GM12878 (cell line): ENCODE results near the gene COL4A4. TPM values are rescaled to one million over a fixed set of nuclear protein-coding genes. Genes with fewer than 3 reads are reported as not detected.

Source experiments
- ATAC-seq: fragments of 200-7000 bp; cut with Tn5 transposase; 3 replicates; pipeline ENCODE4 v1.9.1; 2020; ENCODE audit warnings: mild to moderate bottlenecking, moderate library complexity
- BruUV-seq: library from RNA; stranded (reverse); fragments of 400-500 nt; replicated peaks from 2 replicates; lab custom pipeline; 2021; lab: Mats Ljungman, UMichigan
- CTCF ChIA-PET: fragments of 300-600 bp; sonication (Branson Sonifier 250); formaldehyde crosslinking; extraction: SDS; loops from one replicate; lab custom pipeline; 2021; ENCODE audit warnings: inconsistent platforms; lab: Yijun Ruan, JAX
- POLR2A ChIA-PET: fragments of 350-600 bp; formaldehyde crosslinking; extraction: SDS; loops from one replicate; lab custom pipeline; 2021; ENCODE audit warnings: inconsistent platforms; lab: Charles Lee
- RAD21 ChIA-PET: fragments of 300-600 bp; sonication (Branson Sonifier 250); formaldehyde crosslinking; loops from one replicate; lab custom pipeline; 2023; ENCODE audit warnings: antibody characterized with exemption; ENCODE audit not compliant: unreplicated experiment; lab: Charles Lee
- SMC1A ChIA-PET: fragments of 300-600 bp; sonication (Branson Sonifier 250); formaldehyde crosslinking; loops from one replicate; lab custom pipeline; 2023; ENCODE audit not compliant: unreplicated experiment, uncharacterized antibody; lab: Charles Lee
- DNase-seq: peaks from one replicate; pipeline ENCODE4 v3.0.0-alpha.2; 2011; ENCODE audit warnings: low read depth, low spot score
- FAIRE-seq: peaks from 3 replicates; lab custom pipeline; 2011; peaks lifted over from hg19 to GRCh38; lab: Jason Lieb, UNC
- H2AFZ ChIP-seq: 2 replicates; pipeline ENCODE4 v1.6.0; 2011; ENCODE audit warnings: low read depth, low read length, control low read depth; ENCODE audit not compliant: control insufficient read depth
- H3K27ac ChIP-seq: 2 replicates; pipeline ENCODE4 v1.5.1; 2011; ENCODE audit warnings: control low read depth; ENCODE audit not compliant: control insufficient read depth, insufficient read depth
- H3K27me3 ChIP-seq, 2 experiments: replicated peaks in 1 of 2; 2 replicates each; pipeline versions ENCODE4 v1.6.0 to v1.6.1; 2011; ENCODE audit warnings: low read length in 1 of 2; ENCODE audit not compliant: control insufficient read depth in 2 of 2, insufficient read depth in 2 of 2
- H3K36me3 ChIP-seq, 2 experiments: 2 replicates each; pipeline ENCODE4 v1.5.1; 2011; ENCODE audit warnings: low read length in 1 of 2; ENCODE audit not compliant: control insufficient read depth in 2 of 2, insufficient read depth in 2 of 2
- H3K4me1 ChIP-seq: 2 replicates; pipeline ENCODE4 v1.6.1; 2011; ENCODE audit warnings: mild to moderate bottlenecking, low read length, moderate library complexity, mixed read lengths; ENCODE audit not compliant: control insufficient read depth, insufficient read depth
- H3K4me2 ChIP-seq: 2 replicates; pipeline ENCODE4 v1.6.0; 2011; ENCODE audit warnings: control low read depth; ENCODE audit not compliant: control insufficient read depth, insufficient read depth
- H3K4me3 ChIP-seq: fragments of 200-600 bp; sonication (generic); 2 replicates; pipeline ENCODE4 v1.5.1; 2016
- H3K79me2 ChIP-seq: 2 replicates; pipeline ENCODE4 v1.6.0; 2011; ENCODE audit warnings: low read length; ENCODE audit not compliant: control insufficient read depth, insufficient read depth
- H3K9ac ChIP-seq: 2 replicates; pipeline ENCODE4 v1.8.0; 2011; ENCODE audit warnings: low read length, control low read depth, mixed read lengths; ENCODE audit not compliant: control insufficient read depth, insufficient read depth
- H3K9me3 ChIP-seq: replicated peaks from 3 replicates; pipeline ENCODE4 v1.5.1; 2011; ENCODE audit warnings: mild to moderate bottlenecking, low read length; ENCODE audit not compliant: control insufficient read depth, insufficient read depth
- H4K20me1 ChIP-seq: 2 replicates; pipeline ENCODE4 v1.6.0; 2011; ENCODE audit not compliant: control insufficient read depth, insufficient read depth
- CHD2 ChIP-seq: IDR thresholded peaks from 2 replicates; pipeline ENCODE4 v1.6.1; 2011; ENCODE audit warnings: low read depth, low read length, improper control_type of control experiment, borderline replicate concordance
- ETV6 ChIP-seq, 2 experiments: fragments of 450-650 bp in 1 of 2; IDR thresholded peaks in 1 of 2; conservative IDR thresholded peaks in 1 of 2; 2 replicates each; pipeline ENCODE4 v1.6.1; 2014; ENCODE audit warnings: antibody characterized with exemption in 1 of 2, borderline replicate concordance in 1 of 2, low read depth in 1 of 2, mild to moderate bottlenecking in 1 of 2, moderate library complexity in 1 of 2
- FOXK2 ChIP-seq: fragments of 450-650 bp; IDR thresholded peaks from 2 replicates; pipeline ENCODE4 v1.6.1; 2017; ENCODE audit warnings: mild to moderate bottlenecking, moderate library complexity
- GABPA ChIP-seq: IDR thresholded peaks from 2 replicates; pipeline ENCODE4 v1.6.1; 2014; ENCODE audit warnings: antibody characterized with exemption, low read depth, mild to moderate bottlenecking, inconsistent platforms
- HDAC6 ChIP-seq: fragments of 200-600 bp; sonication (generic); IDR thresholded peaks from one replicate; pipeline ENCODE4 v1.8.0; 2017; ENCODE audit warnings: antibody characterized with exemption; ENCODE audit not compliant: unreplicated experiment
- IRF4 ChIP-seq: IDR thresholded peaks from 2 replicates; pipeline ENCODE4 v1.6.1; 2011; ENCODE audit warnings: low read depth, low read length
- NFXL1 ChIP-seq: fragments of 450-650 bp; IDR thresholded peaks from 2 replicates; pipeline ENCODE4 v1.6.1; 2017; ENCODE audit warnings: antibody characterized with exemption, mild to moderate bottlenecking, borderline replicate concordance
- TAF1 ChIP-seq: IDR thresholded peaks from 2 replicates; pipeline ENCODE4 v1.6.1; 2011; ENCODE audit warnings: mild to moderate bottlenecking, low read depth, low read length, borderline replicate concordance
- ZSCAN29 ChIP-seq: fragments of 450-650 bp; IDR thresholded peaks from 2 replicates; pipeline ENCODE4 v1.6.1; 2017; ENCODE audit warnings: mild to moderate bottlenecking, moderate library complexity
- WGBS: methylation state at CpG from one replicate; pipeline ENCODE4 v1.1.6; 2016; ENCODE audit warnings: low lambda C conversion rate; ENCODE audit not compliant: insufficient replicate concordance, insufficient coverage; ENCODE audit errors: missing lambda C conversion rate; 5-methylcytosine and 5-hydroxymethylcytosine counted together
- in situ Hi-C: fragments of 300-500 bp; cut with MboI; formaldehyde crosslinking; loops from 9 replicates; pipeline ENCODE4 v1.14.3; 2018; ENCODE audit warnings: mixed read lengths
- intact Hi-C: fragments of 100-400 bp; cut with micrococcal nuclease; formaldehyde crosslinking; loops from one replicate; pipeline ENCODE4 v1.14.2; 2022; ENCODE audit not compliant: unreplicated experiment
- polyA plus RNA-seq, 11 experiments: library from polyadenylated mRNA; depleted of rRNA in 4 of 11; unstranded in 6 of 11; stranded (reverse) in 5 of 11; fragments of >200 nt; fragmentation: Nextera tagmentation in 4 of 11; fragmentation: Illumina TruSeq in 1 of 11; extraction: Ambion mirVana in 4 of 11; extraction: Trizol in 1 of 11; gene quantifications; 1 replicate in 1 of 11; 2 replicates in 10 of 11; pipeline versions ENCODE4 v1.2.1 to v1.2.3, GENCODE V29; 2011 to 2016; ENCODE audit warnings: inconsistent platforms in 2 of 11, missing spikeins in 2 of 11, low read depth in 1 of 11
- total RNA-seq, 4 experiments: library from RNA; depleted of rRNA in 3 of 4; stranded (reverse); fragments of >200 nt in 3 of 4; fragmentation: Illumina TruSeq in 1 of 4; extraction: Trizol in 1 of 4; gene quantifications; 2 replicates each; pipeline versions ENCODE4 v1.2.1 to v1.2.3, GENCODE V29; 2013 to 2021
- TF ChIP-seq, protein P1 (sequence below): fragments of 450-650 bp; IDR thresholded peaks from 2 replicates; pipeline ENCODE4 v1.6.1; 2017; ENCODE audit warnings: mild to moderate bottlenecking, moderate library complexity
- TF ChIP-seq, protein P2 (sequence below): fragments of 150-350 bp; IDR thresholded peaks from 2 replicates; pipeline ENCODE4 v1.6.1; 2014; ENCODE audit warnings: mild to moderate bottlenecking, low read depth, low read length
- TF ChIP-seq, protein P3 (sequence below): IDR thresholded peaks from 2 replicates; pipeline ENCODE4 v1.6.1; 2011; ENCODE audit warnings: low read depth, mild to moderate bottlenecking, low read length, moderate library complexity, borderline replicate concordance; ENCODE audit errors: extremely low read depth

The COL4A4 gene
- total and polyA plus RNA-seq, 10 of the 15 experiments (the other 5 are each of a cell fraction or from before 2014, with no cell fraction given), result 0.19 to 4.0 (median 2.1) TPM

DNA sequence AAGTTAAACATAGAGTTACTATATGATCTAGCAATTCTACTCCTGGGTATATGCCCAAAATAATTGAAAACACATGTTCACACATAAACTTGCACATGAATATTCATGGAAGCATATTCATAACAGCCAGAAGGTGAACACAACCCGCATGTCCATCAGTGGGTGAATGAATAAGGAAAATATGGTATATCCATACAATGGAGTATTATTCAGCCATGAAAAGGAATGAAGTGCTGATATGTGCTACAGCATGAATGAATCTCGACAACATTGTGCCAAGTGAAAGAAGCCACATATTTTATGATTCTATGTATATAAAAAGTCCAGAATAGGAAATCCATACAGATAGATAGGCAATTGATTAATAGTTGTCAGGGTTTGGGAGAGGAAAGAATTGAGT lies 15.9 kb downstream of the COL4A4 start (continued):
- TF ChIP-seq CHD2 (no peak), ZSCAN29 (no peak), TAF1 (no peak), HDAC6 (no peak)
- TF ChIP-seq, protein P1, sequence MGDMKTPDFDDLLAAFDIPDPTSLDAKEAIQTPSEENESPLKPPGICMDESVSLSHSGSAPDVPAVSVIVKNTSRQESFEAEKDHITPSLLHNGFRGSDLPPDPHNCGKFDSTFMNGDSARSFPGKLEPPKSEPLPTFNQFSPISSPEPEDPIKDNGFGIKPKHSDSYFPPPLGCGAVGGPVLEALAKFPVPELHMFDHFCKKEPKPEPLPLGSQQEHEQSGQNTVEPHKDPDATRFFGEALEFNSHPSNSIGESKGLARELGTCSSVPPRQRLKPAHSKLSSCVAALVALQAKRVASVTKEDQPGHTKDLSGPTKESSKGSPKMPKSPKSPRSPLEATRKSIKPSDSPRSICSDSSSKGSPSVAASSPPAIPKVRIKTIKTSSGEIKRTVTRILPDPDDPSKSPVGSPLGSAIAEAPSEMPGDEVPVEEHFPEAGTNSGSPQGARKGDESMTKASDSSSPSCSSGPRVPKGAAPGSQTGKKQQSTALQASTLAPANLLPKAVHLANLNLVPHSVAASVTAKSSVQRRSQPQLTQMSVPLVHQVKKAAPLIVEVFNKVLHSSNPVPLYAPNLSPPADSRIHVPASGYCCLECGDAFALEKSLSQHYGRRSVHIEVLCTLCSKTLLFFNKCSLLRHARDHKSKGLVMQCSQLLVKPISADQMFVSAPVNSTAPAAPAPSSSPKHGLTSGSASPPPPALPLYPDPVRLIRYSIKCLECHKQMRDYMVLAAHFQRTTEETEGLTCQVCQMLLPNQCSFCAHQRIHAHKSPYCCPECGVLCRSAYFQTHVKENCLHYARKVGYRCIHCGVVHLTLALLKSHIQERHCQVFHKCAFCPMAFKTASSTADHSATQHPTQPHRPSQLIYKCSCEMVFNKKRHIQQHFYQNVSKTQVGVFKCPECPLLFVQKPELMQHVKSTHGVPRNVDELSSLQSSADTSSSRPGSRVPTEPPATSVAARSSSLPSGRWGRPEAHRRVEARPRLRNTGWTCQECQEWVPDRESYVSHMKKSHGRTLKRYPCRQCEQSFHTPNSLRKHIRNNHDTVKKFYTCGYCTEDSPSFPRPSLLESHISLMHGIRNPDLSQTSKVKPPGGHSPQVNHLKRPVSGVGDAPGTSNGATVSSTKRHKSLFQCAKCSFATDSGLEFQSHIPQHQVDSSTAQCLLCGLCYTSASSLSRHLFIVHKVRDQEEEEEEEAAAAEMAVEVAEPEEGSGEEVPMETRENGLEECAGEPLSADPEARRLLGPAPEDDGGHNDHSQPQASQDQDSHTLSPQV, result no peak
- TF ChIP-seq, protein P2, sequence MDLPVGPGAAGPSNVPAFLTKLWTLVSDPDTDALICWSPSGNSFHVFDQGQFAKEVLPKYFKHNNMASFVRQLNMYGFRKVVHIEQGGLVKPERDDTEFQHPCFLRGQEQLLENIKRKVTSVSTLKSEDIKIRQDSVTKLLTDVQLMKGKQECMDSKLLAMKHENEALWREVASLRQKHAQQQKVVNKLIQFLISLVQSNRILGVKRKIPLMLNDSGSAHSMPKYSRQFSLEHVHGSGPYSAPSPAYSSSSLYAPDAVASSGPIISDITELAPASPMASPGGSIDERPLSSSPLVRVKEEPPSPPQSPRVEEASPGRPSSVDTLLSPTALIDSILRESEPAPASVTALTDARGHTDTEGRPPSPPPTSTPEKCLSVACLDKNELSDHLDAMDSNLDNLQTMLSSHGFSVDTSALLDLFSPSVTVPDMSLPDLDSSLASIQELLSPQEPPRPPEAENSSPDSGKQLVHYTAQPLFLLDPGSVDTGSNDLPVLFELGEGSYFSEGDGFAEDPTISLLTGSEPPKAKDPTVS, result no peak

DNA sequence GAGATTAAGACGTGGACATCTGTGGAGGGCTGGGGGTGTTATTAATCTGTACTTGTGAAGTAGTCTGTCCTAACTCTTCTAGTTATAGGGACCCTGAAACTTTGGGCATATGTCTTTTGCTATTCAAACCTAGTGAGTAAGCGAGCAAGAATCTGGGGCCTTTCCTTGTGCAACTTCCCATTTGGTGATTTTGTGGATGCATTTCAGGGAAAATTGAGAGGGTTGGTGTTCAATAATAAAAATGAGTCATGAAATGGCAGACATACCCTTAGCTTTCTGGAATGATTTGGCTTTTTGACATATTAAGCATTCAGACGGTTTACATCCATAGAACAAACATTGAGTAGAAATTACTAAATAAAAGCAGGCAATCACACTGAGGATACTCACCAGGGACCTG lies 17.0 kb downstream of the COL4A4 start:
- no peak overlapping the region for H2AFZ ChIP-seq
- DNase-seq, result no peak
- ChIA-PET RAD21 (no interaction called here), POLR2A (no interaction called here), CTCF (no interaction called here), SMC1A (no interaction called here)
- no peak for FAIRE-seq
- H3K9me3 ChIP-seq, result peaks cover 2% of the 10 kb centered on the region
- H3K79me2 ChIP-seq, result no peaks in the 10 kb centered on the region
- no peak for ATAC-seq
- no peaks in the 10 kb centered on the region for H3K27me3 ChIP-seq
- no peak overlapping the region for H3K4me3 ChIP-seq
- H3K9ac ChIP-seq, result no peak overlapping the region
- 97% methylated on average over 3 of the region's 3 CpGs for WGBS
- H3K36me3 ChIP-seq, result no peaks in the 10 kb centered on the region
- no peaks in the 10 kb centered on the region for H4K20me1 ChIP-seq
- in situ Hi-C loops (no loop called here), intact Hi-C loops (no loop called here)
- no TSS peak for BruUV-seq
- no peak overlapping the region for H3K4me2 ChIP-seq
- no peak overlapping the region for H3K27ac ChIP-seq
- H3K4me1 ChIP-seq, result no peaks in the 10 kb centered on the region
- no peak for TF ChIP-seq ETV6 (conservative IDR thresholded peaks at IDR 0.05 in 1 of 2, IDR thresholded peaks at IDR 0.05 in 1 of 2; ENCODE audit: borderline replicate concordance in 1 of 2, low read depth in 1 of 2)
- TF ChIP-seq FOXK2, result no peak
- TF ChIP-seq, protein P3, sequence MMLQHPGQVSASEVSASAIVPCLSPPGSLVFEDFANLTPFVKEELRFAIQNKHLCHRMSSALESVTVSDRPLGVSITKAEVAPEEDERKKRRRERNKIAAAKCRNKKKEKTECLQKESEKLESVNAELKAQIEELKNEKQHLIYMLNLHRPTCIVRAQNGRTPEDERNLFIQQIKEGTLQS, result no peak
- TF ChIP-seq NFXL1, result no peak
- TF ChIP-seq IRF4, result no peak
- TF ChIP-seq GABPA, result no peak
